ENCODE measurements around the gene CACNA1F. TPM values are rescaled to one million over a fixed set of nuclear protein-coding genes. Genes with fewer than 3 reads are reported as not detected.

Gene CACNA1F
- total and polyA plus RNA-seq, 4 donors = 0.10 to 0.55 (median 0.42) TPM

DNA sequence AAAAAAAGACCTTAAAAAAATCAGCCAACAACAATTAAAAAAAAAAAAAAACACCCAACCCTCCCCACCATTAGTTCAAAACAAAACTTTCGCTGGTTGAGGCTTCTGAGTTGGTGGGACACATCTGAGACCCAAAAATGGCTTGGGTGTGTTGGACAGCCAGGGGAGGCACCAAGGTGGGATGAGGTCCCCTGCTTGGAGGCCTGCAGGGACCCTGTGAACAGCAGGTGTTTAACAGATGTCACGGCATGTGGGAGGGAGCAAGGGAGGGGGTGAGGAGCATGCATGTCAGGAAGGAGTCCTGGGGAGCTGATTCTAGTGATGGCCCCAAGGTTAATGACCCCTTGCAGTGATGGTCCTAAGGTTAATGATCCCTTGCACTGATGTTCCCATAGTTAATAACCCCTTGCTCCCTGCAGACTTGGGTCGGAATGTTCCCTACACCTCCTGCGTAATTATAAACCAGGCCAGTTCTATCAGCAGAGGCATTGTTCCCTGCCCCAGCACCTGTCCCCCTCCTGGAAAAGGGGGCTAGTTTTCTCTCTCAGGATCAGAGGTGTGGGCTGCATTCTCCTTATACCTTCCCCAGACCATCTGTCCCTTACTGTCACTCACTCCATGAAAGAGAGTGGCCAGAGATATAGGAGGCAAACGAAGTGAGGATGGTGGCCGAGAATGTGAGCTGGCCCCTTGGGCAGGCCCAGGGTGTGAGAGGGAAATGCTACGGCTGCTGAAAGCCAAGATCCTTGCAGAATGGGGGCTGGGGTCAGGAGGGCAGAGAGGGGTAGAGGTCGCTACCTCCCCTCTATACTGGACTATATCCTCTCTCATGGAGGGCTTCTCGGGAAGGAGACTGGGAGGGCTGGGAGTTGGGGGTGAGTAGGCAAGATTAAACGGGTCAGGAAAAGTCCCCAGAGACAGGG is 33.6 kb upstream of the CACNA1F start:
- 74 to 91% methylated on average over 10 of the region's 10 CpGs for WGBS, 2 donors
- H3K9me3 ChIP-seq (ENCODE audit: control insufficient read depth in 4 of 4, insufficient read depth in 3 of 4, low read length in 3 of 4) = peaks cover 0 to 3% (median 1%) of the 10 kb centered on the region in 4 donors
- peaks cover 0 to 6% (median 0%) of the 10 kb centered on the region in 5 donors for H3K4me1 ChIP-seq (ENCODE audit: control insufficient read depth in 5 of 5, insufficient read depth in 5 of 5, low read length in 5 of 5)
- DNase-seq (no peak), ATAC-seq (ENCODE audit: insufficient read depth, low FRiP score) (no peak)
- no peak overlapping the region for H3K9ac ChIP-seq (ENCODE audit: insufficient read depth in 1 of 2, low read length in 2 of 2)
- H3K4me3 ChIP-seq = no peak overlapping the region
- H3K27ac ChIP-seq (ENCODE audit: low read depth in 1 of 2, low read length in 1 of 2) = no peak overlapping the region
- no peaks in the 10 kb centered on the region for H3K36me3 ChIP-seq (ENCODE audit: control insufficient read depth in 4 of 4, insufficient read depth in 4 of 4, low read length in 4 of 4)
- TF ChIP-seq CTCF (IDR thresholded peaks at IDR 0.05; ENCODE audit: control extremely low read depth, extremely low read depth) = no peak
- H3K27me3 ChIP-seq (ENCODE audit: control insufficient read depth in 3 of 3, insufficient read depth in 3 of 3, low read length in 2 of 3) = no peaks in the 10 kb centered on the region

GRCh38 chrX:49264460-49264859 is 31.3 kb upstream of the CACNA1F start, which contains the start of gene FOXP3:
Gene FOXP3, minus strand, starts transcription at chrX:49264710. Its CDS starts 6,205 bp downstream, at chrX:49258505.
- Histone ChIP-seq H3K36me3 (ENCODE audit: control insufficient read depth in 4 of 4, insufficient read depth in 4 of 4, low read length in 4 of 4) (no peaks in the 10 kb centered on the region), H3K4me3 (no peak within 1 kb of the TSS), H3K27ac (ENCODE audit: low read depth in 1 of 2, low read length in 1 of 2) (no peak within 1 kb of the TSS), H3K4me1 (ENCODE audit: control insufficient read depth in 5 of 5, insufficient read depth in 5 of 5, low read length in 5 of 5) (no peaks in the 10 kb centered on the region), H3K9ac (ENCODE audit: insufficient read depth in 1 of 2, low read length in 2 of 2) (no peak within 1 kb of the TSS), H3K9me3 (ENCODE audit: control insufficient read depth in 4 of 4, insufficient read depth in 3 of 4, low read length in 3 of 4) (peaks cover 0 to 3% (median 1%) of the 10 kb centered on the region in 4 donors), H3K27me3 (ENCODE audit: control insufficient read depth in 3 of 3, insufficient read depth in 3 of 3, low read length in 2 of 3) (no peaks in the 10 kb centered on the region)
- no peak for ATAC-seq (ENCODE audit: insufficient read depth, low FRiP score)
- WGBS, 2 donors = 78 to 93% methylated on average over 11 of the region's 11 CpGs
- no peak for DNase-seq
- no peak for TF ChIP-seq CTCF (IDR thresholded peaks at IDR 0.05; ENCODE audit: control extremely low read depth, extremely low read depth)

DNA sequence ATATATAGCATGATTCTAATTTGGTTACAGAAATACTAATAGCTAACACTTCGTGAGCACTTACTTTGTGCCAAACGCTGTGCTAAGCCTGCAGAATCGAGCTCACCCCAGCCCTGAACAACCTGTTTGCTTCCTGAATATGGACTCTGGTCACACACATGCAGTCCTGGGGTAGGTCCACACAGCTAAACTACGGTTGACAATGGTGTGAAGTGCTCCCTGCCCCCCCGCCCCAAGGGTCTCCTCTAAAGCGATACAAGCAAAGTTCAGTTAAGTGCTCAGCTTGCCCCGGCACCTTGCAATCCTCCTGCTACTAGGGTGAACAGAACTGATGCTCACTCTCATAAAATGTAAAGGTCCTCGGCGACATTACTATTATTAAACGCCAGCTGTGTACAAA is 30.5 kb upstream of the CACNA1F start:
- no peak for TF ChIP-seq CTCF (IDR thresholded peaks at IDR 0.05; ENCODE audit: control extremely low read depth, extremely low read depth)
- 79 to 92% methylated on average over 10 of the region's 10 CpGs for WGBS, 2 donors
- Histone ChIP-seq H3K9ac (ENCODE audit: insufficient read depth in 1 of 2, low read length in 2 of 2) (no peak overlapping the region), H3K27ac (ENCODE audit: low read depth in 1 of 2, low read length in 1 of 2) (no peak overlapping the region), H3K9me3 (ENCODE audit: control insufficient read depth in 4 of 4, insufficient read depth in 3 of 4, low read length in 3 of 4) (peaks cover 0 to 3% (median 0%) of the 10 kb centered on the region in 4 donors), H3K4me3 (no peak overlapping the region), H3K27me3 (ENCODE audit: control insufficient read depth in 3 of 3, insufficient read depth in 3 of 3, low read length in 2 of 3) (no peaks in the 10 kb centered on the region), H3K36me3 (ENCODE audit: control insufficient read depth in 4 of 4, insufficient read depth in 4 of 4, low read length in 4 of 4) (no peaks in the 10 kb centered on the region), H3K4me1 (ENCODE audit: control insufficient read depth in 5 of 5, insufficient read depth in 5 of 5, low read length in 5 of 5) (no peaks in the 10 kb centered on the region)
- no peak for ATAC-seq (ENCODE audit: insufficient read depth, low FRiP score)
- no peak for DNase-seq

Data from lung (tissue), 12 donors.